GM19324 (cell line): ENCODE results near the gene TMEM237.
A peak's percentile ranks its signal among the peaks of the same experiment; 100 is the strongest.

ENCODE experiments used
- ATAC-seq: cut with Tn5 transposase; IDR thresholded peaks from one replicate; pipeline ENCODE4 v1.9.1; 2021; ENCODE audit warnings: mild to moderate bottlenecking, moderate library complexity; ENCODE audit not compliant: unreplicated experiment, low FRiP score

The TMEM237 gene

DNA sequence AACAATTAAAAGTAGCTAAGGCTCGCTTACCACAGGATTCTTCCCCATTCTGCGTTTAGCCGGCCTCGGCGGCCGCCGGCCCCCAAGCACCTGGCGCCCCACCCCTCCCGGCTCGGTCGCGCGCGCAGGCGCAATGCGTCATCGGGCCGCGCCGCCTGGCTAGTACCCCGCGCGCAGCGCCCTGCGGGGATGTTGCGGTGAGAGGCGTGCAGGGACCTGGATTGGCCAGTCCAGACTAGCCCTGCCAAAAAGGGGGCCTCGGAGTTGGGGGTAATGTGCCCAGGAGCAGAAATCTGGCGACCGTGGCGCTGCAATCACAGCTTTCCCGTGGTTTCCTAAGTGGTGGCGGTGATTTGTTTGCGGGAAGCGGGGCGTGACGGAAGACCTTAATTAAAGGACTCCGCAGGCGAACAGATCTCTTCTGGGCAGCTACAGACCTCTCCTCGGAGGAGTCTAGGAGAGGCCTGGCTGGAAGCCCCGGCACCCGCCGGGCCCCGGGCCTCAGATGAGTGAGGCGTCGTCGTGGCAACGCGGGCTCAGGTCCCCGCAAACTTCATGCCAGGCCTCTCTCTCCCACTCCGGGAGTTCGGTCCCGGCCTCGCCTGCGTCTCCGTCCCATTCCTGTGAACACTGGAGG, 606 bp downstream of the TMEM237 start:
- peak; percentile 93 for ATAC-seq

DNA sequence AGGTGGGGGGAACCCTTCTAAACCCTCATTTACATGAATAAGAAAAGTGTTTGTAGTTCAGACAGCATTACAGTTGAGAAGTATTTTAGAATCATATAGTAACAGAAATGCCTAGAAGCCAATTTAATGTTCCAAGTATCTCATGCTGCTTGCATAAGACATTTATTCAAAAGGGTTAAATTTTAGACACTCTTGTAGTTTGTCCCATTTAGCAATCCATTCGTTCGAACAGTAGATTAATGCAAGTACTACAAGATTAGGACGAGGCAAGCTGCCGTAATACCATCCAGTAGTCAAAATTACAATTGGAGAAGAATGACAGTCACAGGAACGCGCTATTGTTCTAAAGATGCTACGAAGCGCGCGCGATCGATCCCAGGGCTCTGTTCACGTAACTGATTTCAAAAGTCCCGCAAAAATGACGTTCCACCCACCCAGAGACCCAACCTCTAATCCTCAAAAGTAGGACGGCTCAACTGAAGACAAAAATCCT, 1.2 kb downstream of the TMEM237 start:
- peak; percentile 36 for ATAC-seq

- ATAC-seq: no peak
These were observed 4.1 kb downstream of the TMEM237 start for GRCh38 chr2:201639205-201639604.

DNA sequence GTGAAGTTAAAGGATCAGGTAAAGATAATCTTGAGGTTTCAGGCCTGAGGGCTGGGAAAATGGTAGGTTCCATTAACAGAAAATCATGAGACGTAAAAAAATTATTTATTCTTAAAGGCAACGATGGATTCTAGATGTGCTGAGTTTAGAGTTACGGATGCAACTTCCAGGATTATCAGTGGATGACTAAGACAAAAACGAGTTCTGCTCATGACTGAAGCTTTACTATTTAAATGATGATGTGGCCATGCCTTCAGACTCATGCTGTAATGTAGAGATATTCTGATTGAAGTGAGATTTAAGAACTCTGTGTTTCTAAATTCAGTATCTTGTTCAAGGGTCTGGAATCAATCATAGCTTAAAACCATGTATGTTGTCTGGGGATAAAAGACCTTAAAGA, 5.0 kb downstream of the TMEM237 start:
- ATAC-seq: no peak

GRCh38 chr2:201633661-201634249, 9.5 kb downstream of the TMEM237 start:
- ATAC-seq: no peak

- no peak for ATAC-seq
These were observed 12.3 kb downstream of the TMEM237 start for GRCh38 chr2:201631041-201631440.

DNA sequence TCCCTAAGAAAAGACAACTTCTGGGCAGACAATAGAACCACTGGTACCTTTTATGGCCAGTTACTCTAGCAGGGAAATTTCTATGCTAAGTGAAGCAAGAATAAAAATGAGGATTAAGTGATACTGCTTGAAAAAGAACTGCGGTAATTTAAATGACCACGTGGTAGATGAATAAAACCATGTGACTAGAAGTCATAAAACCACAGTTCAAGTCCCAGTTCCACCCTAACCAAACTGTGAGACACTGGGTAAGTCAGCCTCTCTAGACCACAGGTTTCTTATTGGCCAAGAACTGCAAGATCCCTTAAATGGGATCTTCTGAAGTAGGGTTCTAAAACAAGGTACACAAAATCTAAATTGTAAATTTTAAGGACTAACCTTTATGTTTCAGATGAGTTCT, 12.7 kb downstream of the TMEM237 start:
- no peak for ATAC-seq

GRCh38 chr2:201628545-201628944, 14.8 kb downstream of the TMEM237 start:
- no peak for ATAC-seq

GRCh38 chr2:201622306-201622970, 20.9 kb downstream of the TMEM237 start:
- no peak for ATAC-seq

DNA sequence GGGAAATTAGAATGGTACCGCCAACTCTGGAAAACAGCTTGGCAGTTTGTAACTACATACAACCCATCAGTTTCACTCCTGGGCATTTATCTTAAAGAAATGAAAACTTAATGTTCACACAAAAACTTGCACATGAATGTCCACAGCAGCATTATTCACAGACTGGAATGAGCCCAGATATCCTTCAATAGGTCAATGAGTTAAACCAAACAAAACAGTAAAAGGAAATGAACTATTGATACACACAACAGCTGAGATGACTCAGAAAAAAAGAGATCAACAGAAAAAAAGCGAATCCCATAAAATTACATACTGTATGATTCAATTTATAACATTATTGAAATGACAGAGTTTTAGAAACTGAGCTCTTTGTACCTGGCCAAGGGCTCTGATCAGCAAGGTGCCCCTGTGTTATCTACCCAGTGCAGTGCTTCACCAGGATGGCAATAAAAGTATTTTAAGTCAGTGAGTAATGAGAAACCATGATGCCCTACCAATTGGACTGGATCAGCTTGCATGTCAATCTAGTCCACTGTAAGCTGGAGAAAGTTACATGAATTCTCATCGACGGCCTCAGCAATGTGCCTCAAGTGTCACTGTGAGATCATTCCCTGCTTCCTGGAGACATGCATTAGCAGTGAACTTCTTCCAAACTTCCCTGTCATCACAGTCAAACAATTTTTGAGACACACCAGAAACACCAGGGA, 21.9 kb downstream of the TMEM237 start:
- no peak for ATAC-seq

DNA sequence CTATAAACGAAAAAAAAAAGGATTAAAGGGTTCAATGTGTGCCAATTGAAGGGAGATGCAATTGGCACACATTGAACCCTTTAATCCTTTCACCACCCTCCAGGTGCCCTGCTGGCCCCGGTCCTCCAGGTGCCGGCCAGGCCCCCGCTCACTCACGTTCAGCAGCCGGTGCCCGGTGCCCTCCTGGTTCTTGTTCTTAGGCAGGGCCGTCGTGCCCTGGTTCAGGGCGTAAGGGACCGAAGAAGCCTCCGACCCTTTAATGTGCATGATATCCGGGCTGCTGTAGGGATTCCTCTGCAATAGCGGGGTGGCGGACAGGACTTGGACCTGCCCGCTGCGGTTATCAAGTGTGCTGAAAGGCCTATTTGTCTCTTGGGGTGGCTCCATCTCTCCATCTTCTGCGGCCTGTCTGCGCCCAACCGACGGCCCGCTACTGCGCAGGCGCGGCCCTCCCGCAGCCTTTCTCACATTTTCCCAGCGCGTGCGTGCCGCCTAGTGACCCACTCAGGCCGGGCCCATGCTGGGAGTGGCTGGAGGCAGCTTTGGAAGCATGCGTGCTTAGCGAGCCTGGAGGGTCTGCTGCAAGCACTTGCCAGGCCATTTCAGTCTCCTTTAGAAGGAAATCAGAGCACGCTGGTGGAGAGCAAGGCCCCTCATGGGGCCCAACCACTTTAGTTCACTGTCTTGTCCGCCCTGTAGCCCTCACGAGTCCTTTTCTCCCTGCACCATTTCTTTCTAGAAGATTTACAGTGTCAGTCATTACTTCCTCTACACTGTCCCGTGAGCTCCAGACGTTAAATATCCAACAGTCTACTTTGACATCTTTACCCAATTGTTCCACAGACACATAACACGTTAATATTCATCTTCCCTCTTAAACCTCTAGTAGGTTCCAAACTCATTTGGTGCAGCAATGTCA, 24.3 kb downstream of the TMEM237 start:
- ATAC-seq: no peak

- no peak for ATAC-seq
These were observed 35.3 kb downstream of the TMEM237 start for GRCh38 chr2:201608021-201608420.

GRCh38 chr2:201607568-201607967, 35.7 kb downstream of the TMEM237 start:
- ATAC-seq: no peak

GRCh38 chr2:201600906-201601305, 42.4 kb downstream of the TMEM237 start:
- ATAC-seq: no peak

DNA sequence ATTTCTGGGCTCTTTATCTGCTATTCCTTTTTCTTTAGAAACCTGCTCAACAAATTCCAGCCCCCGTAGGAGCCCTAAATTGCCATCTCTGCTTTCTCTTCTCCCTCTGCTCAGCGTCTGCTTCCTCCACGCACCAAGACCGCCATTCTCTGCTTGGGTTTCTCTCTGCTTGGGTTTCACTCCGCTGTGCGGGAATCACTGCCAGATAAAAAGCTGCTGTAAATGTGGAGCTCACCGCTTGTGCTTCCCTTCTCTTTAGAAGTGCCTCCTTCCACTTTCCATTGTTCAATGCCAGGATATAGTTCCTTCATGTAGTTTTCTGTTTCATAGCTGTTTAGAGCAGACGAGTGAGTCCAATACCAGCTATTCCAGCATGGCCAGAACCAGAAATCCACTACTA, 45.9 kb downstream of the TMEM237 start:
- no peak for ATAC-seq

GRCh38 chr2:201580486-201580885, 62.8 kb downstream of the TMEM237 start:
- ATAC-seq: no peak

- no peak for ATAC-seq
These were observed 63.8 kb downstream of the TMEM237 start for GRCh38 chr2:201579536-201579935.

DNA sequence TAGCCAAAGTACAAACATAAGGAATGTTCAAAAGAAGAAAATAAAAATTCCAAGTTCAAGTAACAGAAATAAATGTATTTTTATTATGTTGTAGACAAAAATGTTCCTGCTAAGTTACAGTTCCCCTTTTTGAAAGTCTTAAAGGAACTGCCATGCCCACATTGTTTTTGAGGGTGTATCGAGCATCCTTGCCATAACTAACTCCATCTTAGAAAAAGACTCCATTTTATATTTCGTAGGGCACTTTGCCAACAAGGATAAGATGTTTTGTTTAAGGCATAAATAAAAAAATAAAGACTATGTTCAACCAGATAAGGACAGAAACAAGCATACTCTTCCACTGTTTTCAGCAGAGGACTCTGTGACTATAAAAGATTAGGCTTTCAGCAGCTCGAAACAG, 67.3 kb downstream of the TMEM237 start:
- ATAC-seq: no peak

DNA sequence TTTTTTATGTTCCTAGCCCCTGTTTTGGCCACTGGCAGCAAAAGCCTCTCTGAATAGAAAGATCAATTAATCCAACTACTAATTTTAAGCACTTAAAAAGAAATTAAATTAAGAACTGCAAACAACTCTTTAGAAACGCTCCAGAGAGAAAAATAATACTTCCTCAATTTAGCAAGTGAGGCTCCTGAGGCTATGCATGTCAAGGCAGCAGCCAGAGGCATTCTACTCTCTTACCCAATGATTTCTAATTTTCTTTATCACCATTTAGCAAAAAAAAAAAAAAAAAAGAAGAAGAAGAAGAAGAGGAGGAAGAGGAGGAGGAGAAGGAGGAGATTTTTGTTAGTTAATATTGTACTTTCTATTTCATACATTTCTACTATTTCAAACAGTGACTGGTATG, 68.5 kb downstream of the TMEM237 start:
- ATAC-seq: no peak

DNA sequence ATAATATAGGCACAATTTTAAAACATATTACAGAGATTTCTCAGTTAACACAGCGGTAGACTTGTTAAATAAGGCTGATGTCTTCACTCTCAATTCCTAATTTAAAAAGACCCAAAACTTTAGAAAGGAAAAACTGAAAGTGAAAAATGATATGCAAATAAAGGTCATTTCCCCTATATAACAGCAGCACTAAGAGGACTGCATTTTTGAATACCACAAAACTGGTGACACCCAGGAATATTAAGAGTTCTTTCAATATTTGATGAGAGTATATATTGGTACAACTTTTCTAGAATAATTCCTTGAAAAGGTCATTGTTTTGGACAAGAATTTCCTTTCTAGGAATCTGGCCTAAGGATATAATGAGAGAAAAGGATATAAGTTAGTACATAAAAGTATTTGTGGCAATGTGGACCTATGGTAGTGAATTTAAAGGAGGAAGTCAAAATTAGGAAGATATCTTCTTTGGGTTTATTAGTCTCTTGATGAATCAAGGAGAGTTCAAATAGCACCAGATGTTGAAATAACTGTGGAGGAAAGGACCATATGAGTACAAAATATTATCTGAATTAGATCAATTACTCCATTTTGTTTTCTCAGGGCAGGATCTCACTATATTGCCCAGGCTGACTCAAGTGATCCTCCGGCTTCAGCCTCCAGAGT, 70.3 kb downstream of the TMEM237 start:
- no peak for ATAC-seq
